SU-DHL-6 (cell line): ENCODE results near the gene CAMP.

Source experiments
- H2AFZ ChIP-seq: fragments of 200-600 bp; sonication (generic); 2 replicates; pipeline ENCODE4 v1.6.1; 2014; ENCODE audit warnings: low read depth, mild to moderate bottlenecking, moderate library complexity, mixed read lengths, antibody characterized with exemption, low read length; ENCODE audit not compliant: severe bottlenecking
- H3F3A ChIP-seq: fragments of 200-600 bp; shearing (Covaris generic); 2 replicates; pipeline ENCODE4 v1.6.0; 2016; ENCODE audit warnings: antibody characterized with exemption, mild to moderate bottlenecking; ENCODE audit not compliant: insufficient read depth
- H3K27ac ChIP-seq: fragments of 200-600 bp; sonication (generic); 2 replicates; pipeline ENCODE4 v1.5.1; 2016; ENCODE audit warnings: low read depth, mild to moderate bottlenecking, low read length, moderate library complexity, mixed read lengths
- H3K27me3 ChIP-seq: fragments of 200-600 bp; sonication (generic), shearing (Covaris generic); 2 replicates; pipeline ENCODE4 v1.6.0; 2014; ENCODE audit warnings: mild to moderate bottlenecking, low read length
- H3K36me3 ChIP-seq: fragments of 200-600 bp; sonication (generic); 2 replicates; pipeline ENCODE4 v1.6.1; 2014; ENCODE audit warnings: mild to moderate bottlenecking, low read length, mixed read lengths
- H3K4me2 ChIP-seq: fragments of 300-600, 200-600 bp; shearing (Covaris generic), sonication (generic); 2 replicates; pipeline ENCODE4 v1.6.0; 2014; ENCODE audit warnings: low read length, low read depth, mild to moderate bottlenecking; ENCODE audit not compliant: poor library complexity, severe bottlenecking
- H3K4me3 ChIP-seq: fragments of 200-600 bp; sonication (generic); 2 replicates; pipeline ENCODE4 v1.5.1; 2014; ENCODE audit warnings: antibody characterized with exemption, low read length, mild to moderate bottlenecking, mixed read lengths; ENCODE audit not compliant: insufficient read depth, poor library complexity, severe bottlenecking
- H3K79me2 ChIP-seq: fragments of 200-600 bp; sonication (generic); 2 replicates; pipeline ENCODE4 v1.6.1; 2014; ENCODE audit warnings: mild to moderate bottlenecking, low read length, moderate library complexity; ENCODE audit not compliant: insufficient read depth
- H3K9ac ChIP-seq: fragments of 200-600 bp; sonication (generic); 2 replicates; pipeline ENCODE4 v1.7.0; 2014; ENCODE audit warnings: mild to moderate bottlenecking, low read length
- H3K9me2 ChIP-seq: fragments of 200-600 bp; sonication (generic); replicated peaks from 2 replicates; pipeline ENCODE4 v1.6.1; 2014; ENCODE audit warnings: low read length; ENCODE audit not compliant: insufficient read depth
- H3K9me3 ChIP-seq: fragments of 200-600 bp; sonication (generic); 2 replicates; pipeline ENCODE4 v1.6.1; 2014; ENCODE audit warnings: low read length, mixed read lengths; ENCODE audit not compliant: insufficient read depth
- H4K20me1 ChIP-seq: fragments of 200-600 bp; sonication (generic); 2 replicates; pipeline ENCODE4 v1.6.1; 2014; ENCODE audit warnings: low read depth, mild to moderate bottlenecking, antibody characterized with exemption, low read length, moderate library complexity, mixed read lengths
- CTCF ChIP-seq: fragments of 200-600 bp; sonication (generic); IDR thresholded peaks from one replicate; pipeline ENCODE4 v1.5.1; 2017; ENCODE audit warnings: antibody characterized with exemption, mild to moderate bottlenecking, low read length, moderate library complexity; ENCODE audit not compliant: insufficient read depth, poor library complexity, severe bottlenecking
- EZH2phosphoT487 ChIP-seq: fragments of 200-600 bp; sonication (generic), shearing (Covaris generic); conservative IDR thresholded peaks from 2 replicates; pipeline ENCODE4 v1.6.1; 2018; ENCODE audit warnings: mild to moderate bottlenecking, antibody characterized with exemption, low read length, moderate library complexity, mixed read lengths

The CAMP gene

GRCh38 chr3:48222616-48223513, at the start of gene CAMP:
TSS of gene CAMP (plus strand) at chr3:48223495. CDS start at chr3:48223512, 17 bp downstream.
- H3K4me2 ChIP-seq = peak within 1 kb of the TSS; percentile 55

GRCh38 chr3:48178072-48178471, 45.2 kb upstream of the CAMP start:
- Histone ChIP-seq H3K27me3 (no peaks in the 10 kb centered on the region), H3K9me3 (no peaks in the 10 kb centered on the region), H4K20me1 (peaks cover 3% of the 10 kb centered on the region; the same call in 1 of the 2 replicates), H3K36me3 (peaks cover 74% of the 10 kb centered on the region), H3K9me2 (no peaks in the 10 kb centered on the region), H3K27ac (no peak overlapping the region), H2AFZ (no peak overlapping the region), H3K9ac (no peak overlapping the region), H3K79me2 (peaks cover 66% of the 10 kb centered on the region), H3K4me2 (no peak overlapping the region), H3K4me3 (no peak overlapping the region), H3F3A (peaks cover 6% of the 10 kb centered on the region; the same call in 1 of the 2 replicates)
- TF ChIP-seq CTCF (no peak), EZH2phosphoT487 (no peak)

More at GRCh38 chr3:48222616-48223513, at the start of gene CAMP:
- Histone ChIP-seq H2AFZ (no peak within 1 kb of the TSS), H3K27ac (peak within 1 kb of the TSS; percentile 89), H3K9me3 (no peaks in the 10 kb centered on the region), H3K27me3 (no peaks in the 10 kb centered on the region), H3K4me3 (peak within 1 kb of the TSS; percentile 16), H4K20me1 (no peaks in the 10 kb centered on the region), H3K9me2 (no peaks in the 10 kb centered on the region), H3K9ac (peak within 1 kb of the TSS; percentile 34), H3K79me2 (no peaks in the 10 kb centered on the region), H3F3A (peaks cover 24% of the 10 kb centered on the region), H3K36me3 (no peaks in the 10 kb centered on the region)
- no peak for TF ChIP-seq EZH2phosphoT487
- TF ChIP-seq CTCF = no peak

- Histone ChIP-seq H3K36me3 (peaks cover 75% of the 10 kb centered on the region), H3F3A (peaks cover 13% of the 10 kb centered on the region; the same call in 1 of the 2 replicates), H3K9me2 (no peaks in the 10 kb centered on the region), H2AFZ (no peak overlapping the region), H3K27me3 (no peaks in the 10 kb centered on the region), H3K9ac (no peak overlapping the region), H3K9me3 (no peaks in the 10 kb centered on the region), H3K79me2 (peaks cover 66% of the 10 kb centered on the region), H4K20me1 (peaks cover 3% of the 10 kb centered on the region; the same call in 1 of the 2 replicates), H3K4me2 (no peak overlapping the region), H3K4me3 (no peak overlapping the region), H3K27ac (no peak overlapping the region)
- TF ChIP-seq CTCF (no peak), EZH2phosphoT487 (no peak)
These were observed 43.3 kb upstream of the CAMP start for GRCh38 chr3:48180021-48180420.
